GM19238 (cell line): ENCODE measurements around the gene MESP1.
"Not testable (repeated sequence)": the region's sequence is repeated elsewhere in the genome, so short reads cannot be mapped to it uniquely, and the experiment has no call there.

Experiments
- DNase-seq: peaks from one replicate; pipeline ENCODE4 v3.0.0; 2011; ENCODE audit warnings: low spot score; ENCODE audit not compliant: insufficient read length

The MESP1 gene

GRCh38 chr15:89750560-89751542, at the start of gene MESP1:
Gene MESP1, minus strand, starts transcription at chr15:89751249. Its CDS starts 18 bp downstream, at chr15:89751231.
- DNase-seq: peak; percentile 96

- DNase-seq: no peak
Observed at GRCh38 chr15:89799918-89800498, 49.0 kb upstream of the MESP1 start.

- DNase-seq: no peak
Observed at GRCh38 chr15:89799011-89799911, 48.2 kb upstream of the MESP1 start.

GRCh38 chr15:89797678-89798201, 46.7 kb upstream of the MESP1 start:
- DNase-seq: no peak

- DNase-seq: no peak
Observed at GRCh38 chr15:89795996-89796395, 44.9 kb upstream of the MESP1 start.

GRCh38 chr15:89794627-89795241, 43.7 kb upstream of the MESP1 start:
- no peak for DNase-seq

- DNase-seq: no peak
Observed at GRCh38 chr15:89792106-89792805, 41.2 kb upstream of the MESP1 start.

GRCh38 chr15:89790661-89791060, 39.6 kb upstream of the MESP1 start:
- no peak for DNase-seq

GRCh38 chr15:89790206-89790605, 39.2 kb upstream of the MESP1 start:
- no peak for DNase-seq

GRCh38 chr15:89788585-89788984, 37.5 kb upstream of the MESP1 start:
- DNase-seq: not testable (repeated sequence)

- DNase-seq: no peak
Observed at GRCh38 chr15:89787944-89788343, 36.9 kb upstream of the MESP1 start.

GRCh38 chr15:89785774-89786140, 34.7 kb upstream of the MESP1 start:
- DNase-seq: no peak

GRCh38 chr15:89785064-89785773, 34.2 kb upstream of the MESP1 start:
- DNase-seq: no peak

- no peak for DNase-seq
Observed at GRCh38 chr15:89784686-89784960, 33.6 kb upstream of the MESP1 start.

- DNase-seq: no peak
Observed at GRCh38 chr15:89783861-89784685, 33.0 kb upstream of the MESP1 start.

- DNase-seq: no peak
Observed at GRCh38 chr15:89783111-89783860, 32.2 kb upstream of the MESP1 start.

- not testable (repeated sequence) for DNase-seq
Observed at GRCh38 chr15:89782619-89782950, 31.5 kb upstream of the MESP1 start.

- DNase-seq: no peak
Observed at GRCh38 chr15:89781891-89782618, 31.0 kb upstream of the MESP1 start.
